Measurements from ENCODE around the gene AGAP5. TPM values are rescaled to one million over a fixed set of nuclear protein-coding genes. Genes with fewer than 3 reads are reported as not detected.

AGAP5 gene
- total RNA-seq, 1 experiment from 2014 or later, result 14.3 TPM

- Mint-ChIP-seq H3K9me3 (ENCODE audit: unreplicated experiment) (no peaks in the 10 kb centered on the region), H3K27ac (ENCODE audit: unreplicated experiment) (peak overlapping the region; percentile 100), H3K4me3 (ENCODE audit: unreplicated experiment) (peak overlapping the region; percentile 99), H3K36me3 (ENCODE audit: insufficient read depth, unreplicated experiment) (peaks cover 11% of the 10 kb centered on the region), H3K27me3 (ENCODE audit: insufficient read depth, unreplicated experiment) (no peaks in the 10 kb centered on the region), H3K4me1 (ENCODE audit: low read depth, unreplicated experiment) (no peaks in the 10 kb centered on the region)
- Histone ChIP-seq H3K36me3 (ENCODE audit: control insufficient read depth, insufficient read depth, low read length) (no peaks in the 10 kb centered on the region), H3K27me3 (replicated peaks; ENCODE audit: control insufficient read depth, insufficient read depth, low read length) (no peaks in the 10 kb centered on the region), H3K4me3 (ENCODE audit: low read depth, low read length) (peak overlapping the region; percentile 84), H3K4me1 (peaks cover 9% of the 10 kb centered on the region), H3K9me3 (no peaks in the 10 kb centered on the region)
- no TSS peak for BruUV-seq (replicated peaks)
- POLR2A ChIA-PET, result interaction anchor here (0.6 to 1.8 kb wide), 12 partner anchors 10 to 1484 kb away, joined by 3 to 9 read pairs (median 4); partner anchors contain the start of genes CFAP70, P4HA1 and USP54
- no peak for TF ChIP-seq CTCF (IDR thresholded peaks at IDR 0.05; ENCODE audit: insufficient read depth in 1 of 2, low read depth in 1 of 2, low read length in 1 of 2, severe bottlenecking in 1 of 2, unreplicated experiment in 1 of 2)
- intact Hi-C loops (cut with micrococcal nuclease; ENCODE audit: unreplicated experiment), result loop anchor here (1.0 to 2.0 kb wide), 3 partner anchors 24 to 96 kb away; no protein-coding TSS in a partner anchor
- CTCF ChIA-PET, result interaction anchor here (0.6 to 1.4 kb wide), 8 partner anchors 10 to 1992 kb away, joined by 4 to 8 read pairs (median 4); partner anchors contain the start of gene USP54
- DNase-seq, result peak; percentile 56 to 65
Measured at GRCh38 chr10:73625004-73625883, 72.7 kb downstream of the AGAP5 start.

Other genes starting within 250 kb of the AGAP5 start
- gene PPP3CB, start 202.1 kb downstream of the AGAP5 start, total RNA-seq (2022), result 41.5 and 44.5 TPM in 2 replicates
- gene USP54, start 106.8 kb downstream of the AGAP5 start, total RNA-seq (2022), result 43.5 and 45.8 TPM in 2 replicates
- gene MYOZ1, start 56.6 kb downstream of the AGAP5 start, total RNA-seq (2022), result 0.35 and 0.52 TPM in 2 replicates
- gene SYNPO2L, start 42.1 kb downstream of the AGAP5 start, total RNA-seq (2022), result 0.12 and 0.16 TPM in 2 replicates
- 91.0 and 91.2 TPM in 2 replicates for gene SEC24C, start 46.3 kb upstream of the AGAP5 start, total RNA-seq (2022)
- gene CHCHD1, start 83.9 kb upstream of the AGAP5 start, total RNA-seq (2022), result 42.0 and 44.1 TPM in 2 replicates
- gene ZSWIM8, start 87.5 kb upstream of the AGAP5 start, total RNA-seq (2022), result 93.2 and 103 TPM in 2 replicates
- gene NDST2, start 113.5 kb upstream of the AGAP5 start, total RNA-seq (2022), result 16.8 and 18.6 TPM in 2 replicates
- gene CAMK2G, start 176.4 kb upstream of the AGAP5 start, total RNA-seq (2022), result 78.0 and 78.8 TPM in 2 replicates
- 1.2 and 1.8 TPM in 2 replicates for gene PLAU, start 213.0 kb upstream of the AGAP5 start, total RNA-seq (2022)

Measured in Caco-2 (cell line).